PFSK-1 (cell line): ENCODE measurements around the gene MED27.

Source experiments
- POLR2AphosphoS5 ChIP-seq: IDR thresholded peaks from 2 replicates; pipeline ENCODE4 v1.6.1; 2012; ENCODE audit warnings: low read depth, mild to moderate bottlenecking, control low read depth, low read length, moderate library complexity
- TAF1 ChIP-seq: IDR thresholded peaks from 2 replicates; pipeline ENCODE4 v1.6.1; 2012; ENCODE audit warnings: low read length, control low read depth, borderline replicate concordance; ENCODE audit not compliant: insufficient read depth
- TF ChIP-seq, protein P1 (sequence below), 2 experiments: IDR thresholded peaks; 2 replicates each; pipeline versions ENCODE4 v1.6.1 to v1.8.0; 2011 to 2012; ENCODE audit warnings: low read depth in 2 of 2, low read length in 2 of 2, control low read depth in 1 of 2, inconsistent platforms in 1 of 2, mild to moderate bottlenecking in 1 of 2, moderate library complexity in 1 of 2; ENCODE audit not compliant: insufficient read depth in 1 of 2

DNA sequence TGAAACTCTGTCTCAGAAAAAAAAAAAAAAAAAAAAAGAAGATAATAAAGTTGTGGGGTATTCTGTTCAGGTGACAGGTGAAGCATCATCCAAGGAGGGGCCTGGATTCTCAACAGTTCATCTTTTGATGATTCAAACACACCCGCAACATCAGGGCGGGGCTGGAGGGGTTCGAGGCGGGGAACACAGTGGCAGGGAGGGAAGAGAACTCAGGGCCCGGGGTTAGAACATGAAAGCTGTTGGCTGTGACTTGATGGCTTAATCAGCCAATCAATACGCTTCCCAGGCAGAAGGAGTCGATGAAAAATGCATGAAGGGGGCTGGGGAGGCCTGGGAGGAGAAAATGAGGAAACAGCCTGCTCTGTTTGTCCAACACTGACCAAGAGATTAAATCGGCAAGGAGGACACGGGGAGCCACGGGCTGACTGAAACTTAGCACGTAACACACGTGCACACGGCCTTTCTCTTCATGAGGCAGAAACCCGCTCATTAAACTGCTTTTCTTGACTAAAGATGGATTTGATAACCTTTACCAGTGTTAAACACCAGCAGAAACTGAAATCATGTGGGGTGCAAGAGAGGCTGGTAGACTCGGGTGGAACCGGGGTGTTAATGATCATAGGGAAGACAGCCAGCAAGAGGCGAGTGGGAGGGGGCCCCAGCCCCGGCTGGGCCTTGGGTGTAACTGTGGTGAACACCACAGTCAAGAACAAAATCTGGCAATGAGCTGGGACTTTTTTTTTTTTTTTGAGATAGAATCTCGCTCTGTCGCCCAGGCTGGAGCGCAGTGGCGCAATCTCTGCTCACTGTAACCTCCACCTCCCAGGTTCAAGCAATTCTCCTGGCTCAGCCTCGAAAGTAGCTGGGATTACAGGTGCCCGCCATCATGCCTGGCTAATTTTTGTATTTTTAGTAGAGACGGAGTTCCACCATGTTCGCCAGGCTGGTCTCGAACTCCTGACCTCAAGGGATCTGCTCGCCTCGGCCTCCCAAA lies 234.1 kb downstream of the MED27 start:
- TF ChIP-seq, protein P1, sequence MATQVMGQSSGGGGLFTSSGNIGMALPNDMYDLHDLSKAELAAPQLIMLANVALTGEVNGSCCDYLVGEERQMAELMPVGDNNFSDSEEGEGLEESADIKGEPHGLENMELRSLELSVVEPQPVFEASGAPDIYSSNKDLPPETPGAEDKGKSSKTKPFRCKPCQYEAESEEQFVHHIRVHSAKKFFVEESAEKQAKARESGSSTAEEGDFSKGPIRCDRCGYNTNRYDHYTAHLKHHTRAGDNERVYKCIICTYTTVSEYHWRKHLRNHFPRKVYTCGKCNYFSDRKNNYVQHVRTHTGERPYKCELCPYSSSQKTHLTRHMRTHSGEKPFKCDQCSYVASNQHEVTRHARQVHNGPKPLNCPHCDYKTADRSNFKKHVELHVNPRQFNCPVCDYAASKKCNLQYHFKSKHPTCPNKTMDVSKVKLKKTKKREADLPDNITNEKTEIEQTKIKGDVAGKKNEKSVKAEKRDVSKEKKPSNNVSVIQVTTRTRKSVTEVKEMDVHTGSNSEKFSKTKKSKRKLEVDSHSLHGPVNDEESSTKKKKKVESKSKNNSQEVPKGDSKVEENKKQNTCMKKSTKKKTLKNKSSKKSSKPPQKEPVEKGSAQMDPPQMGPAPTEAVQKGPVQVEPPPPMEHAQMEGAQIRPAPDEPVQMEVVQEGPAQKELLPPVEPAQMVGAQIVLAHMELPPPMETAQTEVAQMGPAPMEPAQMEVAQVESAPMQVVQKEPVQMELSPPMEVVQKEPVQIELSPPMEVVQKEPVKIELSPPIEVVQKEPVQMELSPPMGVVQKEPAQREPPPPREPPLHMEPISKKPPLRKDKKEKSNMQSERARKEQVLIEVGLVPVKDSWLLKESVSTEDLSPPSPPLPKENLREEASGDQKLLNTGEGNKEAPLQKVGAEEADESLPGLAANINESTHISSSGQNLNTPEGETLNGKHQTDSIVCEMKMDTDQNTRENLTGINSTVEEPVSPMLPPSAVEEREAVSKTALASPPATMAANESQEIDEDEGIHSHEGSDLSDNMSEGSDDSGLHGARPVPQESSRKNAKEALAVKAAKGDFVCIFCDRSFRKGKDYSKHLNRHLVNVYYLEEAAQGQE (IDR thresholded peaks at IDR 0.05; ENCODE audit: insufficient read depth in 1 of 2, low read depth in 2 of 2, low read length in 2 of 2) = no peak
- no peak for TF ChIP-seq TAF1
- TF ChIP-seq POLR2AphosphoS5 = no peak
